Measurements from ENCODE around the gene CCDC112. TPM values are rescaled to one million over a fixed set of nuclear protein-coding genes. Genes with fewer than 3 reads are reported as not detected.
"Not testable (repeated sequence)": the region's sequence is repeated elsewhere in the genome, so short reads cannot be mapped to it uniquely, and the experiment has no call there.

CCDC112 gene
- total RNA-seq, 1 donor from 2014 or later = 0.49 TPM

DNA sequence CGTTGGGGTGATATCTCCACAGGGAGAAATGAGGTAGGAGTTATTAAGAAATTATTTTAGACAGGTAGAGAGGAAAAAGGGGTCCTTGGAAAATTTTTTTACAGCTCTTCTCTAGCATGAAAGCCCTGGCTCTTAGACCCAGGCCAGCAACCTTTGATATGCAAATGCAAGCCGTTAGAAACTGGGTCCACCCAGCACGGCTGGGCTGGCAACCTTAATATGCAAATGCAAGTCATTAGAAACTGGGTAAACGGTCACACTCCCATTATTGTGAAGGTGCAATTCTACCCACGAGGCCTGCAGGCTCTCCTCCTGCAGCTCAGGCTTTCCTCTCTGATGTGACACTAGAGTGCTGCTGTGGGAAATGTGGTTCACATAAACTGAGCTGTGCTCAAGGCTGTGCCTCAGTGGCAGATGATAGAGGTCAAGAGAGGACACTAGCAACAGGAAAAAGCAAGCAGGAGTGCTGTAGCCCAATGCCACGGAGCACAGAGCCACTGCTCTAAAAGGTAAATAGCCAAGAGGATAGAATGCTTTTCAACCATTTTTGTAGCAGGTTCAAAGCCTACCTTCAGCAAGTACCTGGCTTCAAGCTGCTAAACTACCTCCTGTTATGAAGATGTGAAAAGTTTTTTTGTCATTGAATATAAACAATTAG lies 32.3 kb upstream of the CCDC112 start:
- DNase-seq; intact Hi-C loops (cut with micrococcal nuclease); H3K36me3 Mint-ChIP-seq (ENCODE audit: low read depth); H3K4me1 Mint-ChIP-seq; H3K4me3 Mint-ChIP-seq; H3K9me3 Mint-ChIP-seq; H3K27ac Mint-ChIP-seq: not testable (repeated sequence)
- peaks cover 29% of the 10 kb centered on the region for H3K27me3 Mint-ChIP-seq

DNA sequence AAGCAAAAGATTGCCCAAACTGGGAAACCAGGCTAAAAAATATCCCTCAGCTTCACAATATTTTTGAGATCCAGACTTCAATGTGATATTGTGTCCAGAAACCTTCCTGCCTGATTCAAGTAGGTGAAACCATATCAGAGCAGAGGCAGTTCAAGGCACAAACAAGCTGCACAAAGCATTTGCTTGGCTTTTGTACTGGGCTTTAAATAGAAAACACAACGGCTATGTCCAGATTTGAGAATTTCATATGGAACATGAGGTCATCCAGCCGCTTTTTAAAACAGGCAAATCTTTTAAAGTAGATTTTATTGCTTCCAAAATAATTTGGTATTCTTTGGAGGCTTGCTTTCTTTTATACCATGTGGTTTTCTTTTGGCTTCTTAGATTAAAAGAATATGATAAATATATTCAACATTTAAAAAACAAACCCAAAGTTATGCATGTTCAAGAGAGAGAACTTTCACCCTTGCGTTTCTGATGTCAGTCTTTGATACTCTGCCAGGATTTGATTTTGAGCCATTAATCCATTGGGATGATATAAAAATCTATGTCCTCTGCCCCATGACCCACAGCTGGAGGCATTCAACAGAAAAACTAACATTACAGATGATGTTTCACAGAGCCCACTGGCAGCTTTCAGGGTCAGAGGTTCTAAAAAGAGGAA lies 29.0 kb upstream of the CCDC112 start:
- no peaks in the 10 kb centered on the region for H3K36me3 Mint-ChIP-seq (ENCODE audit: low read depth)
- peaks cover 36% of the 10 kb centered on the region for H3K27me3 Mint-ChIP-seq
- intact Hi-C loops (cut with micrococcal nuclease) = no loop called here
- no peak for DNase-seq
- H3K9me3 Mint-ChIP-seq = no peaks in the 10 kb centered on the region
- H3K4me3 Mint-ChIP-seq = no peak overlapping the region
- H3K4me1 Mint-ChIP-seq = no peaks in the 10 kb centered on the region
- H3K27ac Mint-ChIP-seq = no peak overlapping the region

DNA sequence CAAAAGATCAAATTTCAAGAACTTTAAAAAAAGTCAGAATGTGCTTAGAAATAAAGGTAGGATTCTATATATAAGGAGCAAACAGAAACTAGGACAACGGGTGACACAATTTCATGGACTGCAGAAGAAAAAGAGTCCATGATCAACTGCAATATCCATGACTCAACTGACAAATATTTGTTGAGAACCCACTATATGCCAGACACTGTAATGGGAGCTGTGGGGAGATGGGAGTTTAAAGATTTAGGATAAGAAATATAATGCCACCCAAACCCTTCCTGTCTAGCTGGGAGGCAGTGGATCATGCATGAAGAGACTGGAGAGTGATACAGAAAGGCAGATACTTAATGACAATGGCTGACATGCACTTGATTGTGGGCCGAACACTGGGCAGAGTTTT lies 27.6 kb upstream of the CCDC112 start:
- Mint-ChIP-seq H3K27ac (no peak overlapping the region), H3K9me3 (no peaks in the 10 kb centered on the region), H3K36me3 (ENCODE audit: low read depth) (no peaks in the 10 kb centered on the region)

DNA sequence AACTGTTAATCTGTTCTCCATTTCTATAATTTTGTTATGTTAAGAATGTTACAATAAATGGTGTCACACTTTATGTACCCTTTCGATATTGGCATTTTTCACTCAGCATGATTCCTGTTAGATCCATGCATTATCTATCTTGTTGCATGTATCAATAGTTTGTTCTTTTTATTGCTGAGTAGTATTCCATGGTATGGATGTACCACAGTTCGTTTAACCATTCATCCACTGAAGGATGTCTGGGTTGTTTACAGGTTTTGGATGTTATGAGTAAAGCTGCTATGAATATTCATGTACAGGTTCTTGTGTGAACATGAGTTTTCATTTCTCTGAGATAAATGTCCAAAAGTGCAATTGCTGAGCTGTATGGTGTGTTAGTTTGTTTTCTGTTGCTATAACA lies 26.3 kb upstream of the CCDC112 start:
- Mint-ChIP-seq H3K27ac (no peak overlapping the region), H3K36me3 (ENCODE audit: low read depth) (no peaks in the 10 kb centered on the region), H3K4me3 (no peak overlapping the region), H3K9me3 (no peaks in the 10 kb centered on the region), H3K27me3 (peaks cover 46% of the 10 kb centered on the region), H3K4me1 (no peaks in the 10 kb centered on the region)
- intact Hi-C loops (cut with micrococcal nuclease) = no loop called here
- no peak for DNase-seq

More for the DNA sequence above, 27.6 kb upstream of the CCDC112 start:
- intact Hi-C loops (cut with micrococcal nuclease) = no loop called here
- DNase-seq = no peak
- Mint-ChIP-seq H3K27me3 (peaks cover 39% of the 10 kb centered on the region), H3K4me1 (no peaks in the 10 kb centered on the region), H3K4me3 (no peak overlapping the region)

DNA sequence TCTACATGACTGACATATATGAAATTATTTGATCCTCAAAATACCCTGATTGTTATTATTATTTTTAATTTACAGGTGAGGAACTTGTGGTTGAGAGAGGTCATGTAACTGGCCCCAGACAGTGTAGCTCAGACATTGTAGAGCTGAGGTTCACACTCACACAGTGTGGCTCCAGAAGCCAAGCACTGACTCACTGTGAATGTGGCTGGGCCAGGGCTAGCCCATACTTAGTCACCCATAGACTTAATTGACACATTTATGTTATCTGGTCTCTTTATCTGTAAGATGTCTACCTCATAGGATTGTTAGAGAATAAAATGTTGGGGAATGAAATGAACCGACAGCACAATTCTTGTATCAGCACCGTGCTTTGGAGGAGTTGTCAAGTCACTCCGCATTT lies 24.9 kb upstream of the CCDC112 start:
- Mint-ChIP-seq H3K9me3 (no peaks in the 10 kb centered on the region), H3K27ac (no peak overlapping the region), H3K27me3 (peaks cover 54% of the 10 kb centered on the region), H3K4me1 (no peaks in the 10 kb centered on the region), H3K4me3 (no peak overlapping the region), H3K36me3 (ENCODE audit: low read depth) (no peaks in the 10 kb centered on the region)
- intact Hi-C loops (cut with micrococcal nuclease) = no loop called here
- no peak for DNase-seq

DNA sequence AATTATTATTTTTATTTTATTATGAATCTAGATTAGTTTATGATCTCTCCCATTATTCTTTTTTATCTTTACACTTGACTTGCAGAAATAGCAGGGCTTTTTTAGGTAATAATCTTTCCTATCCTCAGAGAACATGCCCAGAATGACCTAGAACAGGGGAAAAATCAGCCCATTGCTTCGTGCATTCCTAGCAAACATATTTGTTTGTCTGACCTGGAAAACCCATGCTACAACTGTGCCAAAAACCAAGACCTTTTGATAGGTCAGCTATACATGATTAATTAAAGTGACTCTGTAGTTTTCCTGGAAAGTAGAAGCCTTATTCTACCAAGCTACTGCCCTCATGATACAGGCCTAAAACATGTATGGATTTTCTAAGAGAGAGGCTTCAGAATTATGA lies 24.1 kb upstream of the CCDC112 start:
- intact Hi-C loops (cut with micrococcal nuclease) = no loop called here
- Mint-ChIP-seq H3K36me3 (ENCODE audit: low read depth) (no peaks in the 10 kb centered on the region), H3K27me3 (peaks cover 57% of the 10 kb centered on the region), H3K4me1 (no peaks in the 10 kb centered on the region), H3K9me3 (no peaks in the 10 kb centered on the region), H3K4me3 (no peak overlapping the region), H3K27ac (no peak overlapping the region)
- no peak for DNase-seq

DNA sequence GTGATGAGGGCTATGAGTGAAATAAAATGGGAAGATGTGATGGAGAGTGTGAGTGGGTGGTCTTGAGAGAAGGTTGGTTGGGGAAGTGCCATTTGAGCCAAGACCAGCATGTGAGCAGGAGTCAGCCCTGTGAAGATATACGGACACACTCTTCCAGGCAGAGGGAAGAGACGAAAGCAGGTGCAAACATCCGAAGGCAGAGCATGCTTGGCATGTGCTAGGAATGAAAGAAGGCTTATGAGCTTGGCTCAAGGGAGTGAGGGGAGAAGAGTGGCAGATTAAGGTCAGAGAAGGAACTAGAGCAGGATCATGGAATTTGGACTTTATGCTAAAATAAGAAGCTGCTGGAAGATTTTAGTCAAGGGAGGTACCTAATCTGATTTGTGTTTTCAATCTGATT lies 23.6 kb upstream of the CCDC112 start:
- DNase-seq = no peak
- no peaks in the 10 kb centered on the region for H3K36me3 Mint-ChIP-seq (ENCODE audit: low read depth)
- intact Hi-C loops (cut with micrococcal nuclease) = no loop called here
- no peaks in the 10 kb centered on the region for H3K4me1 Mint-ChIP-seq
- H3K4me3 Mint-ChIP-seq = no peak overlapping the region
- no peak overlapping the region for H3K27ac Mint-ChIP-seq
- H3K9me3 Mint-ChIP-seq = no peaks in the 10 kb centered on the region
- H3K27me3 Mint-ChIP-seq = peaks cover 60% of the 10 kb centered on the region

DNA sequence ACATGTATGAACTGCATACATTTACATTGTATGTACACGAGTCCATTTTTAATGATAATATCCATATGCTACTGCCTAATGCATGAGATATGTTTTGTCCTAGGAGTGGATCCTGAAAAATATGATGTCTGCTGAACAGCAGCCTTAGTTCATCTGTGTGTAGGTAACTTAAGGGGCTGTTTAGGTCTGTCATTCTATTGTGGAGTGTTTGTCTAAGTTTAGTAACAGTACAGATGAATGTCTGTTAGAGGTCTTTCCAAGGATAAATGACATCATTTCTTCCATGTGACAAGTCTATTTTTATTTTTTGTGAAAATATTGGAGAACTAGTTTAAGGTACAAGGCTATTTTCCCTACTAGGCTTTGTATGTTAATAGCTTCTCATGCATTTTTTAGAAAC lies 22.6 kb upstream of the CCDC112 start:
- no peak overlapping the region for H3K4me3 Mint-ChIP-seq
- no peaks in the 10 kb centered on the region for H3K9me3 Mint-ChIP-seq
- peaks cover 56% of the 10 kb centered on the region for H3K27me3 Mint-ChIP-seq
- intact Hi-C loops (cut with micrococcal nuclease) = no loop called here
- no peak for DNase-seq
- no peaks in the 10 kb centered on the region for H3K4me1 Mint-ChIP-seq
- no peaks in the 10 kb centered on the region for H3K36me3 Mint-ChIP-seq (ENCODE audit: low read depth)
- no peak overlapping the region for H3K27ac Mint-ChIP-seq

DNA sequence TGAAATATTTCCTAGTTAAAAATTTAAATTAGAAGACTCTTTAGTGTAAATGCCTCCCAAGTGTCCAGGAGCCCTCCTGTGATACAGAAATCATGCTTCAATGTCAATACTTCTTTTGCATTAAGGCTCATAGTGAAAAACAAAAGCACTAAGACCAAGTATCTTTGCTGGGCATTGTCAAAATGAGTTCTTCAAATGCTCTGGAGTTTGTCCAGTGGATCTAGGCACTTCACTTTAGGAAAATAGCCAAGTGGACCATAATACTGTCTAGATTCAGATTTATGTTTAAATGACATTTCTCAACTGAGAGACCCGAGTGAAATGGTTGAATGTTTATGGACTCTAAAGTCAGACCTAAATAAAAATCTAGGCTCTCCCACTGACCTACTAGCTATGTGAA lies 21.3 kb upstream of the CCDC112 start:
- H3K36me3 Mint-ChIP-seq (ENCODE audit: low read depth) = no peaks in the 10 kb centered on the region
- intact Hi-C loops (cut with micrococcal nuclease) = no loop called here
- DNase-seq = no peak
- no peak overlapping the region for H3K27ac Mint-ChIP-seq
- no peaks in the 10 kb centered on the region for H3K4me1 Mint-ChIP-seq
- peaks cover 50% of the 10 kb centered on the region for H3K27me3 Mint-ChIP-seq
- no peaks in the 10 kb centered on the region for H3K9me3 Mint-ChIP-seq
- H3K4me3 Mint-ChIP-seq = no peak overlapping the region

DNA sequence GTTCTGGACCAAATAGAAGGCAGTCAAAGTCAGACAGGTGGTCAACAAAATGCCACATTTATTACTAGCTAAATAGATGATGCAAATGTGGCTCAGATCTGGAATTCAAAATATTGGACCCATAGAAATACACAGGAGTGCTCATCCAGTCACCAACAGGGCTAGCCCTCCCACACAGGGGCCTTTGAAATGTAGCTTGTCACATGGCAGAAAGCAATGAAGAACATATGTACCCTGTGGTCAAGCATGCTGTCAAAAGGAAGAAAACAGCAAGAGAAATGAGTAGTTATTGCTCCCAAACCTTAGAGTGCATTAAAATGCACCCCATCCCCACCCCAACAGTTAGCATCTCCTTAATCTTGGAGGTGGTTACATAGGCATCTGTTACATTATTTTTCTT lies 20.9 kb upstream of the CCDC112 start:
- DNase-seq = no peak
- Mint-ChIP-seq H3K27me3 (peaks cover 48% of the 10 kb centered on the region), H3K36me3 (ENCODE audit: low read depth) (no peaks in the 10 kb centered on the region), H3K4me1 (no peaks in the 10 kb centered on the region), H3K9me3 (no peaks in the 10 kb centered on the region), H3K27ac (no peak overlapping the region), H3K4me3 (no peak overlapping the region)
- intact Hi-C loops (cut with micrococcal nuclease) = no loop called here

DNA sequence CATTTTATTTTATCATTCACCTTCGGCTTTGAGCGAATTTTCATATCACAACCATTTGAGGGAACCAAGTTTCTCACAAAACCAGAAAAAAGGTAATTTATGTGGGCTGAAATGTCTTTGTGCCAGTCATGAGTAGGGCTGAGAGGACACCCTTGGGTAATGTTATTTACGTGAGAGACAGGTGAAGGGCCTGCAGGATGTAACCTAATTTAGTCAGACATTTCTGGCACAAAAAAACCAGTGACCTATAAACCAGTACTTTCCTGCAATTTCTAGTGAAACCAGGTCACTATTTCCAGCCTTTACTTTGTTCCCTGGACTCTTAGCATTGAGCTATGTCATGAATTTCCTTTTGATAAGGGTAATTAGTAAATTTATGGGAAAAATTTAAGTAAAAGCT lies 17.2 kb upstream of the CCDC112 start:
- no peaks in the 10 kb centered on the region for H3K9me3 Mint-ChIP-seq
- H3K27ac Mint-ChIP-seq = no peak overlapping the region
- no peaks in the 10 kb centered on the region for H3K36me3 Mint-ChIP-seq (ENCODE audit: low read depth)
- intact Hi-C loops (cut with micrococcal nuclease) = no loop called here
- peaks cover 51% of the 10 kb centered on the region for H3K27me3 Mint-ChIP-seq
- no peaks in the 10 kb centered on the region for H3K4me1 Mint-ChIP-seq
- DNase-seq = no peak
- H3K4me3 Mint-ChIP-seq = no peak overlapping the region

DNA sequence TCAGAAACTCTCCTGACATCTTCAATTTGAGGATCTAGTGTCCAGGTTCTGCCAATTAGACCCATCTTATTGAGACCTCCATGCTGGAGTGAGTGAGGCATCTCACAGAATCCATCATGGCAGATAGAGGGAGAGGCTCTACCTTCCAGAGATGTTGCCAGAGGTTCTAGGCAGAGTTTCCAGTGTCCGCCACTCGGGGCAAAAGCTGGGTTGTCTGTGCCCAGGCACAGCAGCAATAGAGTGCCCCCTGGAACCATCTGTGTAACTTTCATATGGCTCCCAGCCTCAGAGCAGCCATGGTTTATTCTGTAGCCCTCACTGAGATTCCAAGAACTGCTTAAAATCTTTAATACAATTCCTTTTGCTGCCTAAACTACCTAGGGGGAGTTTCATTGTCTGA lies 16.6 kb upstream of the CCDC112 start:
- Mint-ChIP-seq H3K4me3 (no peak overlapping the region), H3K36me3 (ENCODE audit: low read depth) (no peaks in the 10 kb centered on the region), H3K4me1 (no peaks in the 10 kb centered on the region), H3K9me3 (no peaks in the 10 kb centered on the region), H3K27me3 (peaks cover 50% of the 10 kb centered on the region), H3K27ac (no peak overlapping the region)
- no peak for DNase-seq
- intact Hi-C loops (cut with micrococcal nuclease) = no loop called here

DNA sequence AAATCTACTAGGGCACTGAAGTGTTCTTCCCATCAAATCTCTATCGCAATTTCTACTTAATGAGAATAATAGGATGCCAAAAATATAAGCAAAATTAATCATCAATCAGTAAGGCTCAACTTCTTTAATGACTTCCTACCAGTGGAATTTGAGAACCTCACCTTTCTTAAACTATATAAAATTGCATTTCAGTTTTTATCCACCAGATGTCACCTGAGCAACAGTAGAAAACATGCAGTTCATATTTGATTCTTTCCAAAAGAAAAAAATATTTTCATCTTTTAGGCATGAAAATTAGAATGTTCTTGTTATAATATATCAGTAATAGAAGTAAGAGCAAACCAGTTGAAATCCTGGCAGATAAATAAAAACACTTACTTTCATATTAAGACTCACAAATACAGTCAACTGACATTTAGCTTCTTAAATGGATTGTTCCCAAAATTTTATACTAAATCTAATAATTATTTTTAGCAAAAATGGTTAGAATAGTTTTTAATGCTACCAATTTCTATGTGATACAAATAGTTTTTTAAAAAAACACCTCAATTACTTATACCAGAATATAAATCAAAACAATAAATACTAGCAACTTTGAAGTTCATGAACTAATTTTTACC lies 13.4 kb upstream of the CCDC112 start:
- no peak overlapping the region for H3K4me3 Mint-ChIP-seq
- intact Hi-C loops (cut with micrococcal nuclease) = loop anchor here (1.0 to 5.0 kb wide), 4 partner anchors 264 to 757 kb away; no protein-coding TSS in a partner anchor
- no peaks in the 10 kb centered on the region for H3K9me3 Mint-ChIP-seq
- no peak overlapping the region for H3K27ac Mint-ChIP-seq
- H3K4me1 Mint-ChIP-seq = no peaks in the 10 kb centered on the region
- H3K36me3 Mint-ChIP-seq (ENCODE audit: low read depth) = no peaks in the 10 kb centered on the region
- no peak for DNase-seq
- peaks cover 45% of the 10 kb centered on the region for H3K27me3 Mint-ChIP-seq

DNA sequence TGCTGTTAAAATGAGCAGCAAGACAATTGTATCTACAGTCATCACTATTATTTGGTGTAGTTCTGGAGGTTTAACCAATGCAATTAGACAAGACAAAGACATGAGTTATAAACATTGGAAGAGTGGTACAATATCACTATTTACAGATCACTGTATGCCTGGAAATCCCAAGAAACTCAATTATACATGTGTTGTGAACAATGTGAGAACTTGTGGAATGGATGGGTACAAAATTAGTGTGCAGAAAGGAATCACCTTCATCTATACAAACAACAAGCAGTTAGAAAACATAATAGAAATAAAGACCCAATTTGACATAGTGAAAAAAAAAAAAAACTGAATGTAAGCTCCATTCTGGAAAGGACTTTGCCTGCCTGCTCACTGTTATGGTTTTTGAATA lies 12.4 kb upstream of the CCDC112 start:
- no peaks in the 10 kb centered on the region for H3K9me3 Mint-ChIP-seq
- no peak for DNase-seq
- no peak overlapping the region for H3K27ac Mint-ChIP-seq

More for the DNA sequence above, 12.4 kb upstream of the CCDC112 start:
- Mint-ChIP-seq H3K27me3 (peaks cover 48% of the 10 kb centered on the region), H3K4me3 (no peak overlapping the region), H3K4me1 (no peaks in the 10 kb centered on the region), H3K36me3 (ENCODE audit: low read depth) (no peaks in the 10 kb centered on the region)
- intact Hi-C loops (cut with micrococcal nuclease) = loop anchor here (1.0 to 5.0 kb wide), 4 partner anchors 265 to 758 kb away; no protein-coding TSS in a partner anchor

Measured in activated CD4-positive, alpha-beta T cell treated with anti-CD3 and anti-CD28 coated beads, Interleukin-2, amount 10 ng/mL, durations not matched to agents 24 days and 14 days (primary cell).